Uterus (tissue), 2 donors: Measurements from ENCODE around the gene UBQLN1.

Experiments used
- POLR2A ChIP-seq, 2 donors: fragments of 450-650 bp; IDR thresholded peaks; one replicate each; pipeline ENCODE4 v1.6.1; 2016; ENCODE audit warnings: antibody characterized with exemption in 2 of 2, mild to moderate bottlenecking in 1 of 2, moderate library complexity in 1 of 2
- TF ChIP-seq, protein P1 (sequence below), 4 experiments: fragments of 200-600 bp in 2 of 4; fragments of 450-650 bp in 2 of 4; sonication (generic) in 2 of 4; IDR thresholded peaks; one replicate each; pipeline ENCODE4 v1.5.1; 2016 to 2019; ENCODE audit warnings: antibody characterized with exemption in 4 of 4, mild to moderate bottlenecking in 2 of 4, moderate library complexity in 1 of 4

DNA sequence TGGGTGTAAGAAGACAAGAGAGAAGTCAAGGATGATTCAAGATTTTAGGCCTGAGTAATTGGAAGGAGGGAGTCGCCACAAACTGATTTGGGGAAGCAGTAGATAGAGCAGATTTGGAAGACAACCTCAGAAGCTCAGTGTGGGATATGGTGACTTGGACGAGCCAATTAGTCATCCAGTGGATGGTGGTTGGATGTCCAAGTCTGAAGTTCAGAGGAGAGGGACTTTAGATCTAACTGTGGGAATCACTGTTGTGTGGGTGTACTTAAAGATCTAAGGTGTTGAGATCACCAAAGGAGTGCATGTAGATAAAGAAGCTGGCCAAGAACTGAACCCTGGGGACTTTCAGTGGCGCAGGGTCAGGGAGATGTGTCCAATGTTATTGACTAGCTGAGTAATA, 82.6 kb downstream of the UBQLN1 start:
- TF ChIP-seq, protein P1, sequence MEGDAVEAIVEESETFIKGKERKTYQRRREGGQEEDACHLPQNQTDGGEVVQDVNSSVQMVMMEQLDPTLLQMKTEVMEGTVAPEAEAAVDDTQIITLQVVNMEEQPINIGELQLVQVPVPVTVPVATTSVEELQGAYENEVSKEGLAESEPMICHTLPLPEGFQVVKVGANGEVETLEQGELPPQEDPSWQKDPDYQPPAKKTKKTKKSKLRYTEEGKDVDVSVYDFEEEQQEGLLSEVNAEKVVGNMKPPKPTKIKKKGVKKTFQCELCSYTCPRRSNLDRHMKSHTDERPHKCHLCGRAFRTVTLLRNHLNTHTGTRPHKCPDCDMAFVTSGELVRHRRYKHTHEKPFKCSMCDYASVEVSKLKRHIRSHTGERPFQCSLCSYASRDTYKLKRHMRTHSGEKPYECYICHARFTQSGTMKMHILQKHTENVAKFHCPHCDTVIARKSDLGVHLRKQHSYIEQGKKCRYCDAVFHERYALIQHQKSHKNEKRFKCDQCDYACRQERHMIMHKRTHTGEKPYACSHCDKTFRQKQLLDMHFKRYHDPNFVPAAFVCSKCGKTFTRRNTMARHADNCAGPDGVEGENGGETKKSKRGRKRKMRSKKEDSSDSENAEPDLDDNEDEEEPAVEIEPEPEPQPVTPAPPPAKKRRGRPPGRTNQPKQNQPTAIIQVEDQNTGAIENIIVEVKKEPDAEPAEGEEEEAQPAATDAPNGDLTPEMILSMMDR (IDR thresholded peaks at IDR 0.05) = no peak
- TF ChIP-seq POLR2A (IDR thresholded peaks at IDR 0.05) = no peak
